MM.1S (cell line): Measurements from ENCODE around the gene GAREM1.

Experiments
- CTCF ChIP-seq: fragments of 300-600 bp; sonication (generic); IDR thresholded peaks from 2 replicates; pipeline ENCODE4 v1.5.1; 2016; ENCODE audit warnings: antibody characterized with exemption, low read length, mixed read lengths
- EZH2 ChIP-seq: fragments of 300-600 bp; sonication (generic); optimal IDR thresholded peaks from 2 replicates; pipeline ENCODE3; 2017; ENCODE audit warnings: low read depth, mild to moderate bottlenecking, antibody characterized with exemption, low read length, mixed read lengths

DNA sequence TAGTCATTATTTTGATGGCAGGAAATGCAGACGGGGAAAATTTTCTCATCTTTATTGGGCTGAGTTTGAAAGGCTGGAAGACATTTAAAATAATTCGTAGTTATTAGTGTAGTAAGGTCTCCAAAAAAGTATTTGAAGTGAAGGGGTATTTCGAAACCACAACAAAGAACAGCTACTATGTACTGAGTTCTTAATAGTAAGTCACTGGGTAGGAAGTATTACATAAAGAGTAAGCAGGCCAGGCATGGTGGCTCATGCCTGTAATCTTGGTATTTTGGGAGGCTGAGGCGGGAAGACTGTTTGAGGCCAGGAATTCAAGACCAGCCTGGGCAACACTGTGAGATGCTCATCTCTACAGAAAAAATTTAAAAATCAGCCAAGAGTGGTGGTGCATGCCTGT lies 167.3 kb downstream of the GAREM1 start:
- no peak for TF ChIP-seq CTCF
- no peak for TF ChIP-seq EZH2
